ENCODE data around the gene ZNF837. TPM values are rescaled to one million over a fixed set of nuclear protein-coding genes. Genes with fewer than 3 reads are reported as not detected.

The ZNF837 gene
- total and polyA plus RNA-seq, 2 of the 13 experiments (the other 11 are each of a cell fraction or from before 2014, with no cell fraction given), result 0.29 to 1.3 TPM

DNA sequence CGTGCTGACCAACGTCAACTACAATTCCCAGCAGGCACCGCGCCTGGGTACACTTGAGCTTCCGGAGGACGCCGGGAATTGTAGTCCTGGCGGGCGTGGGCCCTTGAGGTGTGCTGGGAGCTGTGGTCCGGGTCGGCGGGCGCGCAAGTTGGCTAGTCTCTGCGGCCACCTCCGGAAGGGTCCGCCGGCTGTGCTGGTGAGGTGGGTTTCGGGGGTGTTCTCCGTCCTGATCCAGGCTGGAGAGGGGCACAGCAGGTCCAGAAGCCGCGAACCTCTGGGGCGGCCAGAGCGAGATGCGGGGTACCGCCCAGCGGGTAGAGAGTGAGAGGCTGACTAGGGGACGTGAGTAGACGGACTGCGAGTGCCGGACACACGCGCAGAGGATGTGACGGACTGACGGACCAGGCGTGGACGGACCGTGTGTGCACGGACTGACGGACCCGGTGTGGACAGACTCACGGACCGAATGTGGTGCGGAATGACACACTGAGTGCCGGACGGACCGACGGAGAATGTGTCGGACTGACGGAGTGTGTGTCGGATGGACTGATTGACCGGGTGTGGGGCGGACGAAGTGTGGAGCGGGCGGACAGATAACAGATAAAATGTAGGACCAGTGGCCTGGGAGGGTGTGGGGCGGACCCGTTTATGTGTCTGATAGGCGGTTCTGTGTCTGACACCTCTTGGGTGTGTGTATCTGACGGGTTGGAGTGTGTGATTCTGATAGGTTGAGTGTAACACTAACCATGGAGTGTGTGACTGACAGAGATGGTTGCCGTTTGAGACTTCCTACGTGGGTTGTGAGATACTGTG, 53.7 kb downstream of the ZNF837 start, which contains the start of gene ZSCAN22 (continued):
- TF ChIP-seq KDM3A (CRISPR knock-in tag; IDR thresholded peaks at IDR 0.05; ENCODE audit: low read depth) (peak; percentile 45; the same call in 1 of the 2 replicates), ZNF703 (CRISPR knock-in tag; IDR thresholded peaks at IDR 0.05; ENCODE audit: borderline replicate concordance) (no peak), ZBTB8A (CRISPR knock-in tag; IDR thresholded peaks at IDR 0.05; ENCODE audit: borderline replicate concordance, low read depth) (no peak), CCDC6 (CRISPR knock-in tag; IDR thresholded peaks at IDR 0.05) (no peak), KIAA2018 (CRISPR knock-in tag; IDR thresholded peaks at IDR 0.05; ENCODE audit: borderline replicate concordance) (no peak), ZNF30 (CRISPR knock-in tag; IDR thresholded peaks at IDR 0.05) (no peak), ZNF672 (CRISPR knock-in tag; IDR thresholded peaks at IDR 0.05) (peak; percentile 64), ZSCAN31 (CRISPR knock-in tag; IDR thresholded peaks at IDR 0.05; ENCODE audit: low read depth) (peak; percentile 69; the same call in 1 of the 2 replicates), ZNF891 (CRISPR knock-in tag; IDR thresholded peaks at IDR 0.05) (peak; percentile 96; the same call in 1 of the 2 replicates), KLF6 (CRISPR knock-in tag; IDR thresholded peaks at IDR 0.05) (peak; percentile 16; the same call in 1 of the 2 replicates), ZNF121 (CRISPR knock-in tag; IDR thresholded peaks at IDR 0.05) (no peak), KAT7 (CRISPR knock-in tag; IDR thresholded peaks at IDR 0.05; ENCODE audit: borderline replicate concordance) (peak; percentile 69; the same call in 1 of the 2 replicates), FOXA3 (CRISPR knock-in tag; IDR thresholded peaks at IDR 0.05) (peak; percentile 57), CTCF (CRISPR knock-in tag; IDR thresholded peaks at IDR 0.05) (peak; percentile 9; the same call in 1 of the 2 replicates), TOPORS (CRISPR knock-in tag; IDR thresholded peaks at IDR 0.05) (peak; percentile 27; the same call in 1 of the 2 replicates), SIN3B (IDR thresholded peaks at IDR 0.05; ENCODE audit: low read length) (peak; percentile 76), MED8 (CRISPR knock-in tag; IDR thresholded peaks at IDR 0.05; ENCODE audit: insufficient replicate concordance) (no peak), ZNF556 (CRISPR knock-in tag; IDR thresholded peaks at IDR 0.05; ENCODE audit: borderline replicate concordance) (peak; percentile 85), ZMAT3 (CRISPR knock-in tag; conservative IDR thresholded peaks at IDR 0.05) (peak; percentile 72; the same call in 1 of the 2 replicates)
- TF ChIP-seq, protein P1, sequence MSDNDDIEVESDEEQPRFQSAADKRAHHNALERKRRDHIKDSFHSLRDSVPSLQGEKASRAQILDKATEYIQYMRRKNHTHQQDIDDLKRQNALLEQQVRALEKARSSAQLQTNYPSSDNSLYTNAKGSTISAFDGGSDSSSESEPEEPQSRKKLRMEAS (IDR thresholded peaks at IDR 0.05), result peak; percentile 97
